HG02610 (cell line): ENCODE measurements around the gene GNB2.
"Not testable (repeated sequence)": the region's sequence is repeated elsewhere in the genome, so short reads cannot be mapped to it uniquely, and the experiment has no call there.

ENCODE experiments used
- ATAC-seq: cut with Tn5 transposase; IDR thresholded peaks from one replicate; pipeline ENCODE4 v1.9.1; 2021; ENCODE audit warnings: mild to moderate bottlenecking, moderate library complexity; ENCODE audit not compliant: unreplicated experiment

Gene GNB2

GRCh38 chr7:100723732-100724275 is 50.3 kb downstream of the GNB2 start:
- ATAC-seq, result no peak

DNA sequence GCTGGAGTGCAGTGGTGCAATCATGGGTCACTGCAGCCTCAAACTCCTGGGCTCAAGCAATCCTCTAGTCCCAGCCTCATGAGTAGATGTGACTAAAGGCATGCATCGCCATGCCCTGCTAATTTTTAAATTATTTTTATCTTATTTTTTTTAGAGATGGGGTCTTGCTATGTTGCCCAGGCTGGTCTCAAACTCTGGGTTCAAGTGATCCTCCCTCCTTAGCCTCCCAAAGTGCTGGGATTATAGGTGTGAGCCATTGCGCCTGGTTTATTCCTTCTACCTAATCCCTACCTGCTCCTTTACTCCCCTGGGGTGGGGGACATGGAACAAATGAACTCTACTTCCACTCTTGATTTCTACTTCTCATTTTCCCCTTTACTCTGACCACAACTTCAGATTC is 50.8 kb downstream of the GNB2 start:
- not testable (repeated sequence) for ATAC-seq

- no peak for ATAC-seq
Measured at GRCh38 chr7:100726996-100727761, 53.6 kb downstream of the GNB2 start.

- no peak for ATAC-seq
Measured at GRCh38 chr7:100728196-100728595, 54.7 kb downstream of the GNB2 start.
